SK-N-SH (cell line): Measurements from ENCODE around the gene PHF21A. TPM values are rescaled to one million over a fixed set of nuclear protein-coding genes. Genes with fewer than 3 reads are reported as not detected.

Experiments used
- CTCF ChIA-PET: fragments of 300-600, 350-600 bp; formaldehyde crosslinking; extraction: SDS; loops from one replicate; lab custom pipeline; 2021; lab: Yijun Ruan, JAX
- POLR2A ChIA-PET: fragments of 350-600 bp; sonication (Branson Sonifier 250); formaldehyde crosslinking; extraction: SDS; loops from one replicate; lab custom pipeline; 2020; ENCODE audit warnings: antibody characterized with exemption, inconsistent platforms; lab: Yijun Ruan, JAX
- DNase-seq: peaks from one replicate; pipeline ENCODE4 v3.0.0; 2012
- H2AFZ ChIP-seq: fragments of 200-600 bp; sonication (generic); 2 replicates; pipeline ENCODE4 v1.8.1; 2016; ENCODE audit warnings: antibody characterized with exemption, mild to moderate bottlenecking, low read depth
- H3F3A ChIP-seq: fragments of 200-600 bp; sonication (generic); replicated peaks from 2 replicates; pipeline ENCODE3; 2016; ENCODE audit warnings: antibody characterized with exemption, mild to moderate bottlenecking; ENCODE audit not compliant: insufficient read depth
- H3K27ac ChIP-seq, 2 experiments: fragments of 200-500 bp in 1 of 2; fragments of 200-600 bp in 1 of 2; sonication (Bioruptor generic) in 1 of 2; sonication (generic), shearing (Covaris generic) in 1 of 2; 2 replicates each; pipeline versions ENCODE4 v1.5.1 to v1.6.1; 2014 to 2016; ENCODE audit warnings: low read depth in 2 of 2, inconsistent platforms in 1 of 2, low read length in 1 of 2, mild to moderate bottlenecking in 1 of 2, mixed read lengths in 1 of 2
- H3K27me3 ChIP-seq: fragments of 200-600 bp; sonication (generic), shearing (Covaris generic); 2 replicates; pipeline ENCODE4 v1.6.1; 2016; ENCODE audit warnings: mixed run types; ENCODE audit not compliant: insufficient read depth
- H3K36me3 ChIP-seq, 2 experiments: fragments of 200-500 bp in 1 of 2; fragments of 200-600 bp in 1 of 2; sonication (Bioruptor generic) in 1 of 2; sonication (generic) in 1 of 2; replicated peaks in 1 of 2; 2 replicates each; pipeline versions ENCODE3 to v1.5.1; 2014 to 2016; ENCODE audit warnings: low read length in 1 of 2, mild to moderate bottlenecking in 1 of 2; ENCODE audit not compliant: insufficient read depth in 2 of 2, control insufficient read depth in 1 of 2
- H3K4me1 ChIP-seq, 2 experiments: fragments of 200-500 bp in 1 of 2; fragments of 200-600 bp in 1 of 2; sonication (Bioruptor generic) in 1 of 2; sonication (generic), shearing (Covaris generic) in 1 of 2; 2 replicates each; pipeline versions ENCODE4 v1.5.1 to v1.6.1; 2014 to 2016; ENCODE audit warnings: low read depth in 1 of 2, low read length in 1 of 2, mixed run types in 1 of 2; ENCODE audit not compliant: insufficient read depth in 2 of 2, control insufficient read depth in 1 of 2
- H3K4me2 ChIP-seq: fragments of 200-600 bp; sonication (generic), shearing (Covaris generic); 2 replicates; pipeline ENCODE4 v1.6.1; 2017; ENCODE audit warnings: mixed run types
- H3K4me3 ChIP-seq, 2 experiments: fragments of 200-500 bp in 1 of 2; fragments of 200-600 bp in 1 of 2; sonication (Bioruptor generic) in 1 of 2; sonication (generic), shearing (Covaris generic) in 1 of 2; 2 replicates each; pipeline versions ENCODE4 v1.5.1 to v1.8.1; 2014 to 2016; ENCODE audit warnings: low read depth in 2 of 2, inconsistent platforms in 1 of 2, low read length in 1 of 2, mild to moderate bottlenecking in 1 of 2, mixed read lengths in 1 of 2, moderate library complexity in 1 of 2
- H3K79me2 ChIP-seq: fragments of 200-600 bp; sonication (generic); 2 replicates; pipeline ENCODE4 v1.8.1; 2017; ENCODE audit warnings: mild to moderate bottlenecking; ENCODE audit not compliant: insufficient read depth
- H3K9ac ChIP-seq: fragments of 200-600 bp; sonication (generic); 2 replicates; pipeline ENCODE4 v1.6.1; 2017; ENCODE audit warnings: mixed run types
- H3K9me2 ChIP-seq: fragments of 200-600 bp; sonication (generic); 2 replicates; pipeline ENCODE4 v1.6.1; 2017; ENCODE audit warnings: mixed run types
- H3K9me3 ChIP-seq: fragments of 200-600 bp; sonication (generic); 2 replicates; pipeline ENCODE4 v1.6.1; 2017; ENCODE audit warnings: mixed run types, mild to moderate bottlenecking, moderate library complexity
- H4K20me1 ChIP-seq: fragments of 200-600 bp; sonication (generic); 2 replicates; pipeline ENCODE4 v1.6.1; 2017; ENCODE audit warnings: mild to moderate bottlenecking, mixed run types; ENCODE audit not compliant: insufficient read depth
- CHD2 ChIP-seq: fragments of 150-350 bp; IDR thresholded peaks from 2 replicates; pipeline ENCODE4 v1.6.1; 2018; ENCODE audit warnings: low read length; ENCODE audit not compliant: partially characterized antibody
- EZH2phosphoT487 ChIP-seq: fragments of 200-600 bp; sonication (generic); IDR thresholded peaks from 2 replicates; pipeline ENCODE4 v1.6.1; 2017; ENCODE audit warnings: low read depth, mixed run types, mild to moderate bottlenecking, antibody characterized with exemption, moderate library complexity, borderline replicate concordance
- FOSL2 ChIP-seq: IDR thresholded peaks from 2 replicates; pipeline ENCODE4 v1.4.0; 2012; ENCODE audit warnings: low read depth, mild to moderate bottlenecking, moderate library complexity, borderline replicate concordance
- FOXJ3 ChIP-seq: sonication (generic); formaldehyde crosslinking; IDR thresholded peaks from 2 replicates; pipeline ENCODE4 v1.5.1; 2020; ENCODE audit warnings: mild to moderate bottlenecking, missing genetic modification reagents
- FOXM1 ChIP-seq: IDR thresholded peaks from 2 replicates; pipeline ENCODE4 v1.4.0; 2012; ENCODE audit warnings: low read depth, mild to moderate bottlenecking
- GABPA ChIP-seq: IDR thresholded peaks from 2 replicates; pipeline ENCODE4 v1.4.0; 2012; ENCODE audit warnings: low read depth, mild to moderate bottlenecking
- GATA2 ChIP-seq: sonication (generic); formaldehyde crosslinking; IDR thresholded peaks from 2 replicates; pipeline ENCODE4 v1.5.0; 2020; ENCODE audit warnings: mild to moderate bottlenecking, missing genetic modification reagents
- JUND ChIP-seq: IDR thresholded peaks from 2 replicates; pipeline ENCODE4 v1.4.0; 2012
- MXI1 ChIP-seq: IDR thresholded peaks from 2 replicates; pipeline ENCODE4 v1.6.1; 2012; ENCODE audit warnings: mild to moderate bottlenecking, low read depth, low read length, improper control_type of control experiment
- NFIC ChIP-seq: IDR thresholded peaks from 2 replicates; pipeline ENCODE4 v1.4.0; 2012; ENCODE audit warnings: borderline replicate concordance
- RCOR1 ChIP-seq: fragments of 150-350 bp; IDR thresholded peaks from 2 replicates; pipeline ENCODE4 v1.6.1; 2017; ENCODE audit warnings: antibody characterized with exemption, low read length
- RFX5 ChIP-seq: IDR thresholded peaks from 2 replicates; pipeline ENCODE4 v1.6.1; 2012; ENCODE audit warnings: mild to moderate bottlenecking, improper control_type of control experiment, low read length
- SIN3A ChIP-seq: IDR thresholded peaks from 2 replicates; pipeline ENCODE4 v1.6.1; 2012; ENCODE audit warnings: low read depth, mild to moderate bottlenecking, low read length, moderate library complexity, borderline replicate concordance
- TAF1 ChIP-seq: IDR thresholded peaks from 2 replicates; pipeline ENCODE4 v1.6.1; 2012; ENCODE audit warnings: low read depth, mild to moderate bottlenecking, low read length, moderate library complexity, borderline replicate concordance
- TCF12 ChIP-seq: IDR thresholded peaks from 2 replicates; pipeline ENCODE4 v1.4.0; 2012
- TEAD4 ChIP-seq: IDR thresholded peaks from 2 replicates; pipeline ENCODE4 v1.4.0; 2012; ENCODE audit warnings: mild to moderate bottlenecking, borderline replicate concordance; ENCODE audit not compliant: insufficient read depth
- YY1 ChIP-seq: IDR thresholded peaks from 2 replicates; pipeline ENCODE4 v1.4.0; 2012; ENCODE audit warnings: low read depth, mild to moderate bottlenecking
- WGBS: methylation state at CpG from one replicate; pipeline ENCODE4 v1.1.6; 2017; ENCODE audit warnings: low lambda C conversion rate; 5-methylcytosine and 5-hydroxymethylcytosine counted together
- polyA plus RNA-seq, 3 experiments: library from polyadenylated mRNA; depleted of rRNA; stranded (reverse); fragments of >200 nt; gene quantifications; 2 replicates each; pipeline ENCODE4 v1.2.3, GENCODE V29; 2012
- TF ChIP-seq, protein P1 (sequence below): fragments of 150-350 bp; IDR thresholded peaks from 2 replicates; pipeline ENCODE4 v1.6.1; 2016; ENCODE audit warnings: mild to moderate bottlenecking, low read depth, low read length
- TF ChIP-seq, protein P2 (sequence below): fragments of 200-600 bp; sonication (generic); IDR thresholded peaks from 2 replicates; pipeline ENCODE4 v1.6.1; 2017; ENCODE audit warnings: antibody characterized with exemption, mild to moderate bottlenecking, moderate library complexity

PHF21A gene
- polyA plus RNA-seq, 1 of the 3 experiments (the other 2 are of a cell fraction) = 18.8 TPM

DNA sequence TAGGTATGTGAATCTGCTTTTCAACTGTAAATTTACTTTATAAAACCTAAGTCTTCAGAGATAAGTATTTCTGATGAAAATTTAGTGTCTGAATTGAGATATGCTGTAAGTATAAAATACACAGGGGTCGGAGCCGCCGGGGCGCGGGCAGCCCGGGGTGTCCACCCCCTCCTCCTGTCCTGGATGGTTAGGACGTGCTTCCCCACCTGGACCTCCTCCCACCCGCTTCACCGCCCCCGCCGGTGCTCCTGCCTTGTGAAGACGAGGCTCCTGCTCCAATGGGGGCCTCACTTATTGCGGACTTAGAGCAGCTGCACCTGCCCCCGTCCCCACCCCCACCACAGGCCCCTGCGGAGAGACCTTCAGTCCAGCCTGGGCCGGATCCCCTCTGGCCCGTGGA, 21.3 kb upstream of the PHF21A start:
- H3F3A ChIP-seq = no peaks in the 10 kb centered on the region
- H3K9me2 ChIP-seq = no peaks in the 10 kb centered on the region
- H3K27me3 ChIP-seq = no peaks in the 10 kb centered on the region
- no peaks in the 10 kb centered on the region for H3K4me1 ChIP-seq
- TF ChIP-seq RFX5 (no peak), EZH2phosphoT487 (no peak), TEAD4 (no peak), YY1 (no peak), JUND (no peak), TAF1 (no peak), RCOR1 (no peak), CHD2 (no peak), GABPA (no peak), FOSL2 (no peak), MXI1 (no peak), FOXJ3 (no peak), GATA2 (no peak), NFIC (no peak), SIN3A (no peak), FOXM1 (no peak), TCF12 (no peak)
- TF ChIP-seq, protein P1, sequence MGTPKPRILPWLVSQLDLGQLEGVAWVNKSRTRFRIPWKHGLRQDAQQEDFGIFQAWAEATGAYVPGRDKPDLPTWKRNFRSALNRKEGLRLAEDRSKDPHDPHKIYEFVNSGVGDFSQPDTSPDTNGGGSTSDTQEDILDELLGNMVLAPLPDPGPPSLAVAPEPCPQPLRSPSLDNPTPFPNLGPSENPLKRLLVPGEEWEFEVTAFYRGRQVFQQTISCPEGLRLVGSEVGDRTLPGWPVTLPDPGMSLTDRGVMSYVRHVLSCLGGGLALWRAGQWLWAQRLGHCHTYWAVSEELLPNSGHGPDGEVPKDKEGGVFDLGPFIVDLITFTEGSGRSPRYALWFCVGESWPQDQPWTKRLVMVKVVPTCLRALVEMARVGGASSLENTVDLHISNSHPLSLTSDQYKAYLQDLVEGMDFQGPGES = no peak
- TF ChIP-seq, protein P2, sequence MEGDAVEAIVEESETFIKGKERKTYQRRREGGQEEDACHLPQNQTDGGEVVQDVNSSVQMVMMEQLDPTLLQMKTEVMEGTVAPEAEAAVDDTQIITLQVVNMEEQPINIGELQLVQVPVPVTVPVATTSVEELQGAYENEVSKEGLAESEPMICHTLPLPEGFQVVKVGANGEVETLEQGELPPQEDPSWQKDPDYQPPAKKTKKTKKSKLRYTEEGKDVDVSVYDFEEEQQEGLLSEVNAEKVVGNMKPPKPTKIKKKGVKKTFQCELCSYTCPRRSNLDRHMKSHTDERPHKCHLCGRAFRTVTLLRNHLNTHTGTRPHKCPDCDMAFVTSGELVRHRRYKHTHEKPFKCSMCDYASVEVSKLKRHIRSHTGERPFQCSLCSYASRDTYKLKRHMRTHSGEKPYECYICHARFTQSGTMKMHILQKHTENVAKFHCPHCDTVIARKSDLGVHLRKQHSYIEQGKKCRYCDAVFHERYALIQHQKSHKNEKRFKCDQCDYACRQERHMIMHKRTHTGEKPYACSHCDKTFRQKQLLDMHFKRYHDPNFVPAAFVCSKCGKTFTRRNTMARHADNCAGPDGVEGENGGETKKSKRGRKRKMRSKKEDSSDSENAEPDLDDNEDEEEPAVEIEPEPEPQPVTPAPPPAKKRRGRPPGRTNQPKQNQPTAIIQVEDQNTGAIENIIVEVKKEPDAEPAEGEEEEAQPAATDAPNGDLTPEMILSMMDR = no peak
- TF ChIP-seq, all 33 proteins: peak for 0
- WGBS = 86% methylated on average over 15 of the region's 17 CpGs
- H4K20me1 ChIP-seq = no peaks in the 10 kb centered on the region
- H3K9ac ChIP-seq = no peak overlapping the region
- no peaks in the 10 kb centered on the region for H3K9me3 ChIP-seq
- POLR2A ChIA-PET = no interaction called here
- CTCF ChIA-PET = interaction anchor here (0.8 to 1.2 kb wide), 2 partner anchors 96 to 177 kb away, joined by 3 read pairs; no protein-coding TSS in a partner anchor
- no peak overlapping the region for H3K4me2 ChIP-seq
- H3K27ac ChIP-seq = no peak overlapping the region
- H3K79me2 ChIP-seq = no peaks in the 10 kb centered on the region
- no peak overlapping the region for H2AFZ ChIP-seq
- no peak for DNase-seq
- H3K36me3 ChIP-seq = no peaks in the 10 kb centered on the region
- no peak overlapping the region for H3K4me3 ChIP-seq
